HepG2 (cell line): ENCODE data around the gene DOCK9. TPM values are rescaled to one million over a fixed set of nuclear protein-coding genes. Genes with fewer than 3 reads are reported as not detected.

ENCODE experiments used
- ATAC-seq: fragments of 200-7000 bp; cut with Tn5 transposase; 3 replicates; pipeline ENCODE4 v1.9.1; 2020; ENCODE audit warnings: mild to moderate bottlenecking, moderate library complexity
- BruUV-seq: library from RNA; stranded (reverse); fragments of 400-500 nt; replicated peaks from 2 replicates; lab custom pipeline; 2021; lab: Mats Ljungman, UMichigan
- CTCF ChIA-PET: fragments of 300-600 bp; formaldehyde crosslinking; extraction: SDS; loops from one replicate; lab custom pipeline; 2021; ENCODE audit warnings: low total read pairs, inconsistent platforms, low intra/inter-chr PET ratio; lab: Yijun Ruan, JAX
- POLR2A ChIA-PET: fragments of 350-600 bp; sonication (Branson Sonifier 250); formaldehyde crosslinking; loops from one replicate; lab custom pipeline; 2020; ENCODE audit warnings: antibody characterized with exemption, inconsistent platforms; lab: Yijun Ruan, JAX
- DNase-seq: peaks from one replicate; pipeline ENCODE4 v3.0.0-alpha.2; 2015; ENCODE audit warnings: low spot score
- FAIRE-seq: peaks from 3 replicates; lab custom pipeline; 2011; peaks lifted over from hg19 to GRCh38; lab: Jason Lieb, UNC
- H2AFZ ChIP-seq: one replicate; pipeline ENCODE4 v1.6.1; 2011; ENCODE audit warnings: low read length, inconsistent platforms
- H3K27ac ChIP-seq: fragments of 300-600 bp; 3 replicates; pipeline ENCODE4 v1.8.0; 2011; ENCODE audit warnings: mixed run types, mild to moderate bottlenecking, mixed read lengths, low read length, inconsistent platforms; ENCODE audit not compliant: insufficient read depth; ENCODE audit errors: extremely low read length
- H3K27me3 ChIP-seq, 2 experiments: fragments of 200-600 bp in 1 of 2; 2 replicates in 1 of 2; 3 replicates in 1 of 2; pipeline versions ENCODE4 v1.6.0 to v1.8.0; 2011; ENCODE audit warnings: low read length in 2 of 2, mild to moderate bottlenecking in 2 of 2, moderate library complexity in 2 of 2, inconsistent platforms in 1 of 2; ENCODE audit not compliant: insufficient read depth in 2 of 2, control insufficient read depth in 1 of 2
- H3K36me3 ChIP-seq, 2 experiments: fragments of 200-600 bp in 1 of 2; replicated peaks in 1 of 2; 2 replicates in 1 of 2; 3 replicates in 1 of 2; pipeline versions ENCODE4 v1.5.1 to v1.8.0; 2011; ENCODE audit warnings: low read length in 2 of 2, inconsistent platforms in 1 of 2; ENCODE audit not compliant: insufficient read depth in 2 of 2, control insufficient read depth in 1 of 2
- H3K4me1 ChIP-seq: 2 replicates; pipeline ENCODE4 v1.5.1; 2012; ENCODE audit warnings: low read length, inconsistent platforms; ENCODE audit not compliant: insufficient read depth
- H3K4me2 ChIP-seq: 2 replicates; pipeline ENCODE4 v1.6.0; 2011; ENCODE audit warnings: low read depth, low read length, inconsistent platforms
- H3K4me3 ChIP-seq, 3 experiments: fragments of 200-600 bp in 1 of 3; sonication (generic), shearing (Covaris generic) in 1 of 3; replicated peaks in 1 of 3; 2 replicates each; pipeline ENCODE4 v1.5.1; 2011 to 2016; ENCODE audit warnings: low read length in 3 of 3, inconsistent platforms in 2 of 3, low read depth in 2 of 3, mild to moderate bottlenecking in 2 of 3, control low read depth in 1 of 3, mixed read lengths in 1 of 3; ENCODE audit not compliant: insufficient read depth in 1 of 3
- H3K79me2 ChIP-seq: one replicate; pipeline ENCODE4 v1.6.1; 2011; ENCODE audit warnings: low read length, inconsistent platforms; ENCODE audit not compliant: insufficient read depth
- H3K9ac ChIP-seq: 2 replicates; pipeline ENCODE4 v1.6.0; 2011; ENCODE audit warnings: mild to moderate bottlenecking, low read depth, low read length, inconsistent platforms; ENCODE audit not compliant: insufficient read depth
- H3K9me3 ChIP-seq: 2 replicates; pipeline ENCODE4 v1.5.1; 2012; ENCODE audit warnings: mild to moderate bottlenecking, low read length
- H4K20me1 ChIP-seq: 2 replicates; pipeline ENCODE4 v1.6.0; 2011; ENCODE audit warnings: inconsistent platforms, mild to moderate bottlenecking, low read length, moderate library complexity; ENCODE audit not compliant: insufficient read depth
- GFI1 ChIP-seq: sonication (generic); formaldehyde crosslinking; IDR thresholded peaks from 2 replicates; pipeline ENCODE4 v1.5.0; 2020; ENCODE audit warnings: missing genetic modification reagents, mild to moderate bottlenecking, borderline replicate concordance
- KAT7 ChIP-seq: IDR thresholded peaks from 2 replicates; pipeline ENCODE4 v1.6.1; 2018; ENCODE audit warnings: borderline replicate concordance, missing compliant biosample characterization
- ZBTB20 ChIP-seq: sonication (generic); formaldehyde crosslinking; IDR thresholded peaks from 2 replicates; pipeline ENCODE4 v1.8.1; 2023; ENCODE audit warnings: missing genetic modification reagents, low read depth, mild to moderate bottlenecking, borderline replicate concordance
- ZNF577 ChIP-seq: sonication (generic); formaldehyde crosslinking; IDR thresholded peaks from 2 replicates; pipeline ENCODE4 v1.4.0; 2020; ENCODE audit warnings: mild to moderate bottlenecking, low read depth, missing genetic modification reagents, borderline replicate concordance
- ZNF761 ChIP-seq: sonication (generic); formaldehyde crosslinking; conservative IDR thresholded peaks from 2 replicates; pipeline ENCODE4 v1.4.0; 2020; ENCODE audit warnings: mild to moderate bottlenecking, missing genetic modification reagents
- WGBS: methylation state at CpG from one replicate; pipeline ENCODE4 v1.1.6; 2017; ENCODE audit warnings: low lambda C conversion rate; 5-methylcytosine and 5-hydroxymethylcytosine counted together
- in situ Hi-C: cut with HindIII; loops from 2 replicates; pipeline ENCODE4 v1.10.0; 2017; ENCODE audit warnings: low pct_unique_long_range_greater_than_20kb; ENCODE audit not compliant: extremely low pct_ligation_motif_present
- intact Hi-C: fragments of 100-400 bp; cut with micrococcal nuclease; formaldehyde crosslinking; loops from one replicate; pipeline ENCODE4 v1.10.0; 2022; ENCODE audit not compliant: unreplicated experiment
- polyA plus RNA-seq, 8 experiments: library from polyadenylated mRNA; depleted of rRNA in 3 of 8; stranded (reverse) in 7 of 8; unstranded in 1 of 8; fragments of >200 nt; fragmentation: Illumina TruSeq in 4 of 8; extraction: Trizol in 4 of 8; gene quantifications; 2 replicates each; pipeline versions ENCODE4 v1.2.1 to v1.2.3, GENCODE V29; 2011 to 2016; ENCODE audit warnings: low read depth in 4 of 8, missing spikeins in 1 of 8, mixed read lengths in 1 of 8; ENCODE audit not compliant: insufficient read depth in 1 of 8
- total RNA-seq, 5 experiments: library from RNA; depleted of rRNA; stranded (reverse); fragments of >200 nt; fragmentation: Illumina TruSeq; extraction: Trizol; gene quantifications; 2 replicates each; pipeline ENCODE4 v1.2.3, GENCODE V29; 2016; ENCODE audit warnings: low read depth in 1 of 5
- TF ChIP-seq, protein P1 (sequence below): sonication (generic); formaldehyde crosslinking; IDR thresholded peaks from 2 replicates; pipeline ENCODE4 v1.5.1; 2020; ENCODE audit warnings: mild to moderate bottlenecking, missing genetic modification reagents, moderate library complexity
- TF ChIP-seq, protein P2 (sequence below): sonication (generic); formaldehyde crosslinking; IDR thresholded peaks from 2 replicates; pipeline ENCODE4 v1.8.1; 2023; ENCODE audit warnings: missing genetic modification reagents, inconsistent platforms, borderline replicate concordance
- TF ChIP-seq, protein P3 (sequence below): sonication (generic); formaldehyde crosslinking; conservative IDR thresholded peaks from 2 replicates; pipeline ENCODE4 v1.4.0; 2020; ENCODE audit warnings: missing genetic modification reagents
- TF ChIP-seq, protein P4 (sequence below): sonication (generic); formaldehyde crosslinking; IDR thresholded peaks from 2 replicates; pipeline ENCODE4 v1.5.1; 2020; ENCODE audit warnings: missing genetic modification reagents, mild to moderate bottlenecking, borderline replicate concordance

Gene DOCK9
- total and polyA plus RNA-seq, 2 of the 13 experiments (the other 11 are each of a cell fraction or from before 2014, with no cell fraction given), result 0.44 to 0.97 TPM

DNA sequence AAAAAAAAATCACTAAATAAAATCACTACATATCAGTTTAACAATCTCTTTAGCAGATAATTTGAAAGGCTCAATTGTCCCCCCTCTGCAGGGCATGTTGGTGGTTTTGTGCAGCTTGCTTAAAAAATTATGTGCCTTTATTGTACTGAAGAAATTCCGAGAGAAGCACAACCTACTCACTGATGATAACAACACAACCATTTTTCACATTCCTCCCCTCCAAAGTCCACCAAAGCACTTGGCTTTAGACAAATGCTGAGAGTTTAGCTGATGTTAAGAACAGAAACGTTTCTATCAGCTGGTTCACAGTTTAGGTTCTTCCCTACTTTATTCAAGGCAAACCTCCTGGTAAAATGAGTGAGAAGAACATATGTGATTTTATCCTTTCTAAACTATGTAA is 923 bp downstream of the DOCK9 start:
- ATAC-seq (no peak), DNase-seq (no peak), FAIRE-seq (no peak)
- ChIA-PET POLR2A (no interaction called here), CTCF (no interaction called here)
- 0% methylated on average over 2 of the region's 2 CpGs for WGBS
- Histone ChIP-seq H3K9ac (no peak overlapping the region), H3K79me2 (no peaks in the 10 kb centered on the region), H3K4me3 (no peak overlapping the region), H3K36me3 (no peaks in the 10 kb centered on the region), H3K4me1 (peaks cover 10% of the 10 kb centered on the region; the same call in 1 of the 2 replicates), H3K27me3 (peaks cover 0 to 1% of the 10 kb centered on the region in 2 experiments; a peak in 2 of 5 replicates), H4K20me1 (no peaks in the 10 kb centered on the region), H3K9me3 (no peaks in the 10 kb centered on the region), H2AFZ (no peak overlapping the region), H3K4me2 (no peak overlapping the region), H3K27ac (no peak overlapping the region)
- in situ Hi-C loops (no loop called here), intact Hi-C loops (no loop called here)
- TF ChIP-seq ZNF577 (CRISPR knock-in tag) (no peak), ZBTB20 (CRISPR knock-in tag) (no peak), KAT7 (CRISPR knock-in tag) (no peak)
- TF ChIP-seq, protein P1, sequence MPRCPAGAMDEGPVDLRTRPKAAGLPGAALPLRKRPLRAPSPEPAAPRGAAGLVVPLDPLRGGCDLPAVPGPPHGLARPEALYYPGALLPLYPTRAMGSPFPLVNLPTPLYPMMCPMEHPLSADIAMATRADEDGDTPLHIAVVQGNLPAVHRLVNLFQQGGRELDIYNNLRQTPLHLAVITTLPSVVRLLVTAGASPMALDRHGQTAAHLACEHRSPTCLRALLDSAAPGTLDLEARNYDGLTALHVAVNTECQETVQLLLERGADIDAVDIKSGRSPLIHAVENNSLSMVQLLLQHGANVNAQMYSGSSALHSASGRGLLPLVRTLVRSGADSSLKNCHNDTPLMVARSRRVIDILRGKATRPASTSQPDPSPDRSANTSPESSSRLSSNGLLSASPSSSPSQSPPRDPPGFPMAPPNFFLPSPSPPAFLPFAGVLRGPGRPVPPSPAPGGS (CRISPR knock-in tag), result no peak
- TF ChIP-seq, protein P2, sequence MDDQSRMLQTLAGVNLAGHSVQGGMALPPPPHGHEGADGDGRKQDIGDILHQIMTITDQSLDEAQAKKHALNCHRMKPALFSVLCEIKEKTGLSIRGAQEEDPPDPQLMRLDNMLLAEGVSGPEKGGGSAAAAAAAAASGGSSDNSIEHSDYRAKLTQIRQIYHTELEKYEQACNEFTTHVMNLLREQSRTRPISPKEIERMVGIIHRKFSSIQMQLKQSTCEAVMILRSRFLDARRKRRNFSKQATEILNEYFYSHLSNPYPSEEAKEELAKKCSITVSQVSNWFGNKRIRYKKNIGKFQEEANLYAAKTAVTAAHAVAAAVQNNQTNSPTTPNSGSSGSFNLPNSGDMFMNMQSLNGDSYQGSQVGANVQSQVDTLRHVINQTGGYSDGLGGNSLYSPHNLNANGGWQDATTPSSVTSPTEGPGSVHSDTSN (CRISPR knock-in tag), result no peak
- no TSS peak for BruUV-seq

DNA sequence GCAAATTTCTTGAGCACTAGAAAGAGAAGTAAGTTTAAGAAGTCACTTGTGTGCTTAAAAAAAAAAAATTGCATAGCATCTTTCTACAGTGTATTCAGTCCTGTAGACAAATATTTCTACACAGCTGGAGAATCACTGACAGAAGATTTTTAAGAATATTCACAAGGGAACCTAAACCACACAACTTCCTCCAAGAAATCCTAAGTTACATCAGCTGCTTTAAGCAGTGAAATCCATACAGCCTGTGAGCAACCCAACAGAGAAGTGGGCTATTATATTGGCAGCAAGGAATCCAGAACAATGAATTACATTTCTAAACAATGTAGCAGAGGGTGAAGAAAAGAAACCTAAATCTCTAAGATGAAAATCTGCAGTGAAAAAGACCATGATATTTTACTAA is 1.5 kb downstream of the DOCK9 start:
- Histone ChIP-seq H3K4me1 (peaks cover 10% of the 10 kb centered on the region; the same call in 1 of the 2 replicates), H3K79me2 (no peaks in the 10 kb centered on the region), H3K27ac (no peak overlapping the region), H3K4me2 (no peak overlapping the region), H4K20me1 (no peaks in the 10 kb centered on the region), H3K9ac (no peak overlapping the region), H3K36me3 (no peaks in the 10 kb centered on the region), H2AFZ (no peak overlapping the region), H3K4me3 (no peak overlapping the region), H3K9me3 (no peaks in the 10 kb centered on the region), H3K27me3 (peaks cover 0 to 1% of the 10 kb centered on the region in 2 experiments; a peak in 2 of 5 replicates)
- ChIA-PET POLR2A (no interaction called here), CTCF (no interaction called here)
- FAIRE-seq, result no peak
- intact Hi-C loops (no loop called here), in situ Hi-C loops (no loop called here)
- no TSS peak for BruUV-seq
- no peak for ATAC-seq
- DNase-seq, result no peak
- TF ChIP-seq, protein P3, sequence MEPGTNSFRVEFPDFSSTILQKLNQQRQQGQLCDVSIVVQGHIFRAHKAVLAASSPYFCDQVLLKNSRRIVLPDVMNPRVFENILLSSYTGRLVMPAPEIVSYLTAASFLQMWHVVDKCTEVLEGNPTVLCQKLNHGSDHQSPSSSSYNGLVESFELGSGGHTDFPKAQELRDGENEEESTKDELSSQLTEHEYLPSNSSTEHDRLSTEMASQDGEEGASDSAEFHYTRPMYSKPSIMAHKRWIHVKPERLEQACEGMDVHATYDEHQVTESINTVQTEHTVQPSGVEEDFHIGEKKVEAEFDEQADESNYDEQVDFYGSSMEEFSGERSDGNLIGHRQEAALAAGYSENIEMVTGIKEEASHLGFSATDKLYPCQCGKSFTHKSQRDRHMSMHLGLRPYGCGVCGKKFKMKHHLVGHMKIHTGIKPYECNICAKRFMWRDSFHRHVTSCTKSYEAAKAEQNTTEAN, result no peak
- TF ChIP-seq GFI1 (no peak), ZNF761 (no peak)
- TF ChIP-seq, protein P4, sequence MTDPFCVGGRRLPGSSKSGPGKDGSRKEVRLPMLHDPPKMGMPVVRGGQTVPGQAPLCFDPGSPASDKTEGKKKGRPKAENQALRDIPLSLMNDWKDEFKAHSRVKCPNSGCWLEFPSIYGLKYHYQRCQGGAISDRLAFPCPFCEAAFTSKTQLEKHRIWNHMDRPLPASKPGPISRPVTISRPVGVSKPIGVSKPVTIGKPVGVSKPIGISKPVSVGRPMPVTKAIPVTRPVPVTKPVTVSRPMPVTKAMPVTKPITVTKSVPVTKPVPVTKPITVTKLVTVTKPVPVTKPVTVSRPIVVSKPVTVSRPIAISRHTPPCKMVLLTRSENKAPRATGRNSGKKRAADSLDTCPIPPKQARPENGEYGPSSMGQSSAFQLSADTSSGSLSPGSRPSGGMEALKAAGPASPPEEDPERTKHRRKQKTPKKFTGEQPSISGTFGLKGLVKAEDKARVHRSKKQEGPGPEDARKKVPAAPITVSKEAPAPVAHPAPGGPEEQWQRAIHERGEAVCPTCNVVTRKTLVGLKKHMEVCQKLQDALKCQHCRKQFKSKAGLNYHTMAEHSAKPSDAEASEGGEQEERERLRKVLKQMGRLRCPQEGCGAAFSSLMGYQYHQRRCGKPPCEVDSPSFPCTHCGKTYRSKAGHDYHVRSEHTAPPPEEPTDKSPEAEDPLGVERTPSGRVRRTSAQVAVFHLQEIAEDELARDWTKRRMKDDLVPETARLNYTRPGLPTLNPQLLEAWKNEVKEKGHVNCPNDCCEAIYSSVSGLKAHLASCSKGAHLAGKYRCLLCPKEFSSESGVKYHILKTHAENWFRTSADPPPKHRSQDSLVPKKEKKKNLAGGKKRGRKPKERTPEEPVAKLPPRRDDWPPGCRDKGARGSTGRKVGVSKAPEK (CRISPR knock-in tag), result no peak
